ENCODE data around the gene CELF3.
"Not testable (repeated sequence)": the region's sequence is repeated elsewhere in the genome, so short reads cannot be mapped to it uniquely, and the experiment has no call there.

The CELF3 gene

DNA sequence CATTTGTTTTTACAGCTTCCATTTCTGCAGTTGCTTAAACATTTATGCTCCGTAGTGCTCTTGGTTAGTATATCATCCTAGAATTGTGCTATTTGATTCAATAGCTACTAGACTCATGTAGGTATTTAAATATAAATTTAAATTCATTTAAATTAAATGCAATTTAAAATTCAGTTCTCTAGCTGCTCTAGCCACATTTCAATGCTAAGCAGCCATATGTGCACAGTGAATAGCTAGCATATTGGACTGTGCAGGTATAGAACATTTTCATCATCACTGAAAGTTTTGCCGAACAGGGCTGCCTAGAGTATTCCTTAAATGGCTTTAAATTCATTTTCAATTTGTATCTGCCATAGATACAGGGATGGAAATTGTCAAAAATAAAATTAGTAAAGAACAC is 32.5 kb downstream of the CELF3 start:
- Histone ChIP-seq H3K4me2 (no peak overlapping the region), H3K27me3 (ENCODE audit: insufficient read depth, low read depth) (no peaks in the 10 kb centered on the region), H3K4me1 (ENCODE audit: low read depth, poor library complexity, severe bottlenecking) (no peaks in the 10 kb centered on the region), H2AFZ (ENCODE audit: low read depth) (no peak overlapping the region), H4K20me1 (ENCODE audit: insufficient read depth) (no peaks in the 10 kb centered on the region), H3K9ac (no peak overlapping the region), H3K27ac (no peak overlapping the region), H3K36me3 (ENCODE audit: insufficient read depth) (no peaks in the 10 kb centered on the region), H3K4me3 (IDR thresholded peaks at IDR 0.05; ENCODE audit: insufficient read depth, low read depth, low read length) (no peak overlapping the region), H3K79me2 (ENCODE audit: insufficient read depth, low read depth) (no peaks in the 10 kb centered on the region)
- TF ChIP-seq, protein P1, sequence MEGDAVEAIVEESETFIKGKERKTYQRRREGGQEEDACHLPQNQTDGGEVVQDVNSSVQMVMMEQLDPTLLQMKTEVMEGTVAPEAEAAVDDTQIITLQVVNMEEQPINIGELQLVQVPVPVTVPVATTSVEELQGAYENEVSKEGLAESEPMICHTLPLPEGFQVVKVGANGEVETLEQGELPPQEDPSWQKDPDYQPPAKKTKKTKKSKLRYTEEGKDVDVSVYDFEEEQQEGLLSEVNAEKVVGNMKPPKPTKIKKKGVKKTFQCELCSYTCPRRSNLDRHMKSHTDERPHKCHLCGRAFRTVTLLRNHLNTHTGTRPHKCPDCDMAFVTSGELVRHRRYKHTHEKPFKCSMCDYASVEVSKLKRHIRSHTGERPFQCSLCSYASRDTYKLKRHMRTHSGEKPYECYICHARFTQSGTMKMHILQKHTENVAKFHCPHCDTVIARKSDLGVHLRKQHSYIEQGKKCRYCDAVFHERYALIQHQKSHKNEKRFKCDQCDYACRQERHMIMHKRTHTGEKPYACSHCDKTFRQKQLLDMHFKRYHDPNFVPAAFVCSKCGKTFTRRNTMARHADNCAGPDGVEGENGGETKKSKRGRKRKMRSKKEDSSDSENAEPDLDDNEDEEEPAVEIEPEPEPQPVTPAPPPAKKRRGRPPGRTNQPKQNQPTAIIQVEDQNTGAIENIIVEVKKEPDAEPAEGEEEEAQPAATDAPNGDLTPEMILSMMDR (conservative IDR thresholded peaks at IDR 0.05; ENCODE audit: low read depth, low read length): no peak

DNA sequence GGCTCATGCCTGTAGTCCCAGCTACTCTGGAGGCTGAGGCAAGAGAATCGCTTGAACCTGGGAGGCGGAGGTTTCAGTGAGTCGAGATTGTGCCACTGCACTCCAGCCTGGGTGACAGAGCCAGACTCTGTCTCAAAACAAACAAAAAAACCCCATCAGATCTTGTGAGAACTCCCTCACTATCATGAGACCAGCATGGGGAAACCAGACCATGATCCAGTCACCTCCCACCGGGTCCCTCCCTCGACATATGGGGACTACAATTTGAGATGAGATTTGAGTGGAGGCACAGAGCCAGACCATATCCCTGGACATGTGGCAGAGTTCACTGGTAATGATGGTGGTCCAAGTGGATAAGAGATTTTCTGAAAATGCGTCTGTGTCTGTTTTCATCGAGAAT is 33.7 kb downstream of the CELF3 start:
- H3K4me1 ChIP-seq (ENCODE audit: low read depth, poor library complexity, severe bottlenecking); H3K4me2 ChIP-seq; H3K79me2 ChIP-seq (ENCODE audit: insufficient read depth, low read depth); H3K4me3 ChIP-seq (IDR thresholded peaks at IDR 0.05; ENCODE audit: insufficient read depth, low read depth, low read length); H3K27me3 ChIP-seq (ENCODE audit: insufficient read depth, low read depth); H3K9ac ChIP-seq; H3K36me3 ChIP-seq (ENCODE audit: insufficient read depth); H4K20me1 ChIP-seq (ENCODE audit: insufficient read depth); H2AFZ ChIP-seq (ENCODE audit: low read depth); H3K27ac ChIP-seq: not testable (repeated sequence)

DNA sequence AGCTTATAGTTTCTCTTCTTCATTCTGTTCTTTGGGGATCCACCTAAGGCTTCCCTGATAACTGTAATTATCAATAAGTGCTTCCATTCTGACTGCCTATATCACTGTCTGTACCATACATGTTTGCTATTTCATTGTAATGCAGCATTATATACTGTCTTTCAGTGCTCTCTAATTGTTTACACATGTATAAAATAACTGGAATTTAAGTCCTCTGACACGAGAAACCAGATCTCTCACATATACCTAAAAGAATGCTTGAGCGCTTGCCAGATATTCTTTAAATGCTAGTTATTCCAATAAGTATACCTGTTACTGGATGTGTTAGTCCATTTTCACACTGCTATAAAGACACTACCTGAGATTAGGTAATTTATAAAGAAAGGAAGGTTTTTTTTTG is 34.7 kb downstream of the CELF3 start:
- Histone ChIP-seq H2AFZ (ENCODE audit: low read depth) (no peak overlapping the region), H4K20me1 (ENCODE audit: insufficient read depth) (no peaks in the 10 kb centered on the region), H3K27me3 (ENCODE audit: insufficient read depth, low read depth) (no peaks in the 10 kb centered on the region), H3K36me3 (ENCODE audit: insufficient read depth) (no peaks in the 10 kb centered on the region; the same call in 1 of the 2 replicates), H3K4me3 (IDR thresholded peaks at IDR 0.05; ENCODE audit: insufficient read depth, low read depth, low read length) (no peak overlapping the region), H3K4me2 (no peak overlapping the region), H3K4me1 (ENCODE audit: low read depth, poor library complexity, severe bottlenecking) (no peaks in the 10 kb centered on the region), H3K9ac (no peak overlapping the region), H3K27ac (no peak overlapping the region), H3K79me2 (ENCODE audit: insufficient read depth, low read depth) (no peaks in the 10 kb centered on the region)
- TF ChIP-seq, protein P1 (conservative IDR thresholded peaks at IDR 0.05; ENCODE audit: low read depth, low read length): no peak

DNA sequence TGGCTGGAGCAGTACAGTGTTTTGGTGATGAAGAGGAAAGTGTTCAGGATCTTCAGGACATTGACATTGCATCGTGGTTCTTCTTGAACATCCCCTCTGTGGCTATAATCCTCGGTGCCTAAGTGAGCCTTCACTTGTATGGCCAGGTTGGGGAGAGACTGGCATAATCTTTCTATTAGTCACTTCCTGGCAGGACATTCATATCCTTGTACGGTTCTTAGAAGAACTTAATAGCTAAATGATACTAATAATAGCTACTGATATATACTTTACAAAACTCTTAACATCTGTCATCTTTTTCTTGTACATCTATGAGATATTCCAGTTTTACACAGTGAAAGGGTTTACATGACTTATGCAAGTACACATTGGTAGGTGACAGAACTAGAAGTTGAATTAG is 35.8 kb downstream of the CELF3 start:
- Histone ChIP-seq H3K4me2 (no peak overlapping the region), H3K9ac (no peak overlapping the region), H2AFZ (ENCODE audit: low read depth) (no peak overlapping the region), H3K4me3 (IDR thresholded peaks at IDR 0.05; ENCODE audit: insufficient read depth, low read depth, low read length) (no peak overlapping the region), H3K4me1 (ENCODE audit: low read depth, poor library complexity, severe bottlenecking) (no peaks in the 10 kb centered on the region), H3K79me2 (ENCODE audit: insufficient read depth, low read depth) (no peaks in the 10 kb centered on the region), H3K36me3 (ENCODE audit: insufficient read depth) (no peaks in the 10 kb centered on the region; the same call in 1 of the 2 replicates), H3K27me3 (ENCODE audit: insufficient read depth, low read depth) (no peaks in the 10 kb centered on the region), H3K27ac (no peak overlapping the region), H4K20me1 (ENCODE audit: insufficient read depth) (no peaks in the 10 kb centered on the region)
- TF ChIP-seq, protein P1 (conservative IDR thresholded peaks at IDR 0.05; ENCODE audit: low read depth, low read length): no peak

DNA sequence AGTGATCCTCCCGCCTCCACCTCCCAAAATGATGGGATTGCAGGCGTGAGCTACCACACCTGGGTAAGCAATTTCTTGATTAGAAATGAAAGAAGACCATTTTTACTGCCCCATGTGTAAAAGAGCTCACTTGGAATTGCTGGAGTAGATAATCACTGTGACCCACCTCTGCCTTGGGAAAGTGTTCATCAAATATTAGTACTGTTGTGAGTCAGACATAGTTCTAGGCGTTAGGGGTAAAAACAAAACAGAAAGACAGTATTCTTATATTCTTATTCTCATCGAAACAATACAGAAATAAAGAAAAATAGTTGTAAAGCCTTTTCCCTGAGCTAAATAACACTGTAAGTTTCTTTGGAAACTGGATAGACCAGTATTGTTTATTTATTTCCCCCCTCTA is 36.2 kb downstream of the CELF3 start:
- Histone ChIP-seq H3K4me3 (IDR thresholded peaks at IDR 0.05; ENCODE audit: insufficient read depth, low read depth, low read length) (no peak overlapping the region), H3K27ac (no peak overlapping the region), H3K79me2 (ENCODE audit: insufficient read depth, low read depth) (no peaks in the 10 kb centered on the region), H3K4me2 (no peak overlapping the region), H4K20me1 (ENCODE audit: insufficient read depth) (no peaks in the 10 kb centered on the region), H3K36me3 (ENCODE audit: insufficient read depth) (no peaks in the 10 kb centered on the region; the same call in 1 of the 2 replicates), H3K4me1 (ENCODE audit: low read depth, poor library complexity, severe bottlenecking) (no peaks in the 10 kb centered on the region), H3K27me3 (ENCODE audit: insufficient read depth, low read depth) (no peaks in the 10 kb centered on the region), H3K9ac (no peak overlapping the region), H2AFZ (ENCODE audit: low read depth) (no peak overlapping the region)
- TF ChIP-seq, protein P1 (conservative IDR thresholded peaks at IDR 0.05; ENCODE audit: low read depth, low read length): no peak

All from KMS-11 (cell line).